Stimulated activated CD8-positive, alpha-beta memory T cell treated with anti-CD3 and anti-CD28 coated beads, Interleukin-7, amount 100 ng/mL, for 4 hours (primary cell): Measurements from ENCODE around the gene APP.
"Not testable (repeated sequence)": the region's sequence is repeated elsewhere in the genome, so short reads cannot be mapped to it uniquely, and the experiment has no call there.

Experiments used
- DNase-seq, 2 donors: peaks; one replicate each; pipeline ENCODE4 v3.0.0-alpha.2; 2020; ENCODE audit warnings: low read depth in 2 of 2

The APP gene

DNA sequence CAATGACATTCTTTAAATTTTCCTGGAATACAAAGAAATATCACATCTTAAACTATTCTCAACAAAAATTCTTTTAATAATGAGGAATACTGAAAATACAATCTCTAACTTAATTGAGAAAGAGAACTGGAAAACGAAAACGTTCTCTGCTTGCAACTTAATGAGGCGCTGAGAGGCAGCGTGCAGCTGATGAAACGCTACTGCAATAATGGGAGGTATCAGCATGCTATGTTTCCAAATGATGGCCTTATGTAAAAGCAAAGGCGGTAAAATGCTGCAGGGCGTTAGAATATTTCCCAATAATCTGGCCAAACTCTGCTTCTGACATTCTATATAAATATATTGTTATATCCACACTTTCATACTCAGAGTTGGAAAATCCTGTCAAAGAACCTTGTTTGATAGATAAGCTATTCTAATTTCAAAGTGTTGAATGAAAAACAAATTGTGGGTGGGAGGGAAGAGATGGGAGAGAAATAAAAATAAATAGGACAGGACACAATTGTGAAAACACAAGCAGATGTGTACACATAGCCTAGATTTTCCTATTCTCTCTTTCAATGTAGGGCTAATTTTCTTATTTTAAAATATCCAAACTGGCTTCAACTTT is 70.9 kb downstream of the APP start:
- DNase-seq = no peak

DNA sequence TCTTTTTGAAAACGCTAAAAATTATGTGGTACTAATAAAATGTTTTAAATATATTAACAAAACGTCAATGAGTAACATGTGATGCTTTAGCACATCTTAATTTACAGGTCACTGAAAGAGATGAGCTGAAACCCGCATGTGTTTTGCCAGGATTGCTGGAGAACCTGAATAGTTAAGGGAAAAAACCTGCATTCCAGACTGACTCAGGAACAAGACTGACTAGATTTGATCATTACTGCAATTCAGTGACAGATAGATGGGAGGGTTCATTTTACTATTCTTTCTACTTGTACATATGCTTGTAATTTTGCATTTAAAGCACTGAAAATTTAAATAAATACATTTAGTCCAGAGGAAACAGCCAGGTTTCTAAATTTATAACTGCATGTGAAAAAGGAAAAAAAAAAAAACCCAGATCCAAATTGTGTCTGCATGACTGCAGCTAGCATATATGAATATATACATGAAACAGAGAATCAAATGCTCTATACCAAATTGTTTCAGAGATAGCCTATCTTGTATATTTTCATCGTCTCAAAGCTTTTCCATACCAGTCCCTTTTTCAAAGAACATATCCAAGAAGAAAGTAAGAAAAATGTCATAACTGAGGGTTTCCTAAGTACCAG is 71.7 kb downstream of the APP start:
- no peak for DNase-seq

DNA sequence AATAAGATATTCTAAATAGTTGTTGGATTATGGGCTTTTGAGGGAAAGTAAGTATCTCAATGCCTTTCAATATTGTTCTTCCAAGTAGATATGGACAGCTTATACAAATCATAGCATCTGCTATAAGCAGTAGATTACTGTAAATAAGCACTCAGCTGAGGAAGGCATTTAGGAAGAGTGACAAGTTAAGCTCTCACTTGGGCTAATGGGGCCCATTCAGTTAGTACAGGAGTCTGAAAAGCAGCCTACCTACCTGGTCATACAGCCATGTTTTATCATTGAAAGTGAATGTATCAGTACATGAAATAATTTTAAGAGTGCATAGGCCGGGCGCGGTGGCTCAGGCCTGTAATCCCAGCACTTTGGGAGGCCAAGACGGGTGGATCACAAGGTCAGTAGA is 73.1 kb downstream of the APP start:
- no peak for DNase-seq

DNA sequence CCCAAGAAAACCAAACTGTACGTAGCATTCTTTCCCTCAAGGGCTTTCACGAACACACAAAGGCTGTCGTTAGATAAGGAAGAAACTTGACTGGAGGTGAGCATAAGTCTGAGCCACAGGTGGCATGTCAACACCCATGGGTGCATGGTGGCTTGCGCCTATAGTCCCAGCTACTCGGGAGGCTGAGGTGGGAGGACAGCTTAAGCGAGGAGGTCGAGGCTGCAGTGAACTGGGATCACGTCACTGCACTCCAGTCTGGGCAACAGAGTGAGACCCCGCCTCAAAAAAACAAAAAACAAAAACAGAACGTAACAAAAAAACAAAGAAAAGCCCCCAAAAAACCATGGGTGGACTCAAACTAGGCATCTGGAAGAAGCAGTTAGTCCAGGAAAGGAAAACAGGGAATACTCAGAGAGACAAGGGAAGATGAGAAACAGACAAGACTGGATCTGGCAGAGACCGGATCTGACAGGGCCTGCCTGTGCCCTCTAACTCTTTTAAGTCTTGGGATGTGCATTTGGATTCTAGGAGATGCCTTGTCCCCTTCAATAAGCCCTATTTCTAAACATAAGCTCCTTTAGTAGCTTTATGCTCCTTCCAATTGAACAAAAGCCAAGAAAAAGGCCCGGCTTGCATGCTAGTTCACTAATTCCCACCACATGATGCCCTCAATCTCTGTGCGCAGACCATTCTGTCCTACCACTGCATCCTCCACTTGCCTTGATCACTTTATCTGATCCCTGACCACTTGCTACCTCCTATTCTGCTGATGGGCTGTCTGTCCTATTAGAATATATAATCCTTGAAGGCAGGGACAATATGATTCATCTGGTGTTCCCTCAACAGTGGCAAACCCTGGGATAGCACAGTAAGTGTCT is 73.8 kb downstream of the APP start:
- DNase-seq = no peak

DNA sequence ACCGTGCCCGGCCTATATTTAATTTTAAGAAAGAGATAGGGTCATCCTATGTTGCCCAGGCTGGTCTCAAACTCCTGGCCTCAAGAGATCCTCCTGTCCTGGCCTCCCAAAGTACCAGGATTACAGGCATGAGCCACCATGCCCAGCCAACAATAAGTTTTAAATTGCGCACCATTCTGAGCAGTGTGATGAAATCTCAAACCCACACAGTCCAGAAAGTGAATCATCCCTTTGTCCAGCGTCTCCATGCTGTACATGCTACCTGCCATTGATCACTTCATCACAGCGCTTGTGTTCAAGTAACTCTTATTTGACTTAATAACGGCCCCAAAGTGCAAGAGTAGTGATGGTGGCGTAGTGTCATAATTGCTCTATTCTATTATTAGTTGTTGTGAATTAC is 75.4 kb downstream of the APP start:
- DNase-seq = no peak

DNA sequence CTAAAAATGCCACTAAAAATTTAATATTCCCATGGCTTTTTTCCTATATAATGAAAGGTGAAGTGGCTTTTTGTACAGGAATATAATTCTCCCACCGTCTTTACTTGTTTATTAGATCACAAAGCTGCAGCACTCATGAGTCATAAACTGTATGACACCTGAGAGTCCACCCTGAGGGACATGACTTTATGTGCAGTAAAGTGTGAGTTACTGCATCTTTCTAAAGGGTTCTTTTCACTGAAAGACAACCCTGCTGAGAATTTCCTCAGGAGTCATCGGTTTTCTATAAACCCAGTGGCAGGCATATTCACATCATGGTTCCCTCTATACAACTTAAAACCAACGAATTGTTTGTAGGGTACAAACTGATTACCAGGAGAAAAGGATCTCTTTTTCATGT is 77.4 kb downstream of the APP start:
- DNase-seq = no peak

DNA sequence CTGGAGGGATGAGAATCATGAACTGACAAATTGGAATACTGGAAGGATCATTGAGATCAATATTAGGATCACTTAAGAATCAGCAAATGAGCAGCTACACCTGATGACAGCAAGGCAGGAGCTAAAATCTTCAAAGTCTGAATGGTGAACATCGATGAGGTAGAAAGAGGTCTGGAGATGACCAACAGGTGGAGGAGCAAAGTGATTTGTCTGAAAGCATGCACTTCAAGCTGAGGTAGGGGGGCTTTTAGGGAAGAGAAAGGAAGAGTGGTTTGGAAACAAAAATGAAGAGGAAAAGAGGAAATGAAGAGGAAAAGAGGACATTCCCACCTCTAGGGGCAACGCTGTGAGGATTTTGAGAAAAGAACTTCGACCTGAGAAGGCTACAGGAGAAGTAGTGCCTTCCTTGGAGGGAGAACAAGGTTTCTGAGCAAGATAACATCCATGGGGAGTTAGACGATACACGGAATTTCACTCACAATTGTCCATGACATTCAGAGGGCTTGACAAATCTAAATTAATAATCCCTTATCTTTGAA is 79.0 kb downstream of the APP start:
- no peak for DNase-seq

DNA sequence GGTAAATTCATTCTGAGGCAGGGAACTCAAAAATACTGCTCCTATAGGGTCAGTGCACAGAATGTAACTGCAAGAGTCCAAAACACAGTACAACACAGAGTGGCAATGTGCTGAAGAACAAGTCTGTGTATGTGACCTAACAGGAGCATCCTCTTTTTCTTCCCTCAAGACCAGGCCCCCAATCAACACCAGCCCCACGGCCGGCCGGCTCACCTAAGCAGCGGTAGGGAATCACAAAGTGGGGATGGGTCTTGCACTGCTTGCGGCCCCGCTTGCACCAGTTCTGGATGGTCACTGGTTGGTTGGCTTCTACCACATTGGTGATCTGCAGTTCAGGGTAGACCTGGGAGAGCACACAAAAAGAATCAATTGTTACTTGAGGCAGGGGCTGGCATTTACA is 80.8 kb downstream of the APP start:
- DNase-seq = no peak

DNA sequence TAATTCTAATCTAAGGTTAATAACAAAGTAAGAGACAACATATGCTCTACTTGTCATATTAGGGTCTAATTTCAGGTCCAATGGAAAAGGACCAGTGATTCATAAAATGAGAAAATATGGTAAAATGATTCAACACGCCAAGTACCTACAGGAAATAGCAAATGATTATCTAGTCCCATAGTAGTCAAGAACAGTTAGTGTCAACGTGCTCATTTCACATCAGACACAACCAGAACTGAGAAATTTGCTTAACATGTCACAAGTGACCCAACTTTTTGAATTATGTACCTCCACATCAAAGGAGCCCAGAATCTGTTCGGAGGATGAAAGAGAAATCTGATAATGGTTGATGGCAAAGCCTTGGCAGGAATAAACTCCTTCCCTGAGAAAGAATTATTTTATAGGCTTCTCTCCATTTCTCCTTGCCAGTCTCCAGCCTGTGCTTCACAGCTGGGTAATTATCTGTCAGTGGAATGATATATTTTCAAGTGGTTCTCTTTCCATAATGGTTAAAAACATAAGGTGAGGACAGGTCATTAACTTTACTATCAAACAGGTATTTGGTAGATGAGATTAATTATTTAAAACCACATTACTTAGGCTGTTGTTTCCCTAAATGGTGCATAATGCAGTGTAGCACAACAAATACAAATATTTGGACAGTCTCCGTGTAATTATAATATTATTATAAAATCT is 83.2 kb downstream of the APP start:
- DNase-seq = no peak

DNA sequence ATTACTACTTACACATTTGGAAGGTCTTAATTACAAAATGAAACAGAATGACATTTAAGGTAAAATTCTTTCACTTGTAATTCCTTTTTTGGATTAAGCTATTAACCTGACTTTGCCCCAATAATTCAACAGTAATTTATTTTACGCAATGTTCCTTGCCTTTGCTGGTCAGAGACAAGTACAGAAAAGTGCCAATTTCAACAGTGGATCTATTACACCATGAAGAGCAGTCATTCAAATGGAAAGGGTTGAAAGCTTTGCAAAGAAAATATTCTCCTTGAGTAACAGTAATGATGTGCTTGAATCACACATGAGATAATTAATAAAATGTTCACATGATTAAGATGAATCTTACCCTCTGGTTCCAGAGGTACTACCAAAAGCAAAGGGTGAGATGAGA is 84.7 kb downstream of the APP start:
- DNase-seq = no peak

DNA sequence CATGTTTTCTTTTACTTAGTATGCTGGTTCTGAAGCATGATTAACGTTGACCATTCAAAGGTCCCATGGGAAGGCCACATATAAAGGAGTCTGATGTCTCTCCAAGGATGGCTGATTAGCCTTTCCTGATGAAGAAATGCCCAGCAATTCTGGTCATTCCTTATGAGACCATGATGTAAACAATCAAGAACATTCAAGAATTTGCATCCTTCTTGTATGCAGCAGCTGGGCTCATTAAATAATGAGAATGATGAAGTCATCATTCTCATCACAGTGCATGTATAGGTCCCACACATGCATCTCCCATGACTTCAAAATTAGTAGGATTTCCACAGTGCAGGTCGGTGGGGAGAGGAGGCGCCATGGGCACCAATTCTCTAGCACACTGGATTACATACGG is 85.4 kb downstream of the APP start:
- no peak for DNase-seq

DNA sequence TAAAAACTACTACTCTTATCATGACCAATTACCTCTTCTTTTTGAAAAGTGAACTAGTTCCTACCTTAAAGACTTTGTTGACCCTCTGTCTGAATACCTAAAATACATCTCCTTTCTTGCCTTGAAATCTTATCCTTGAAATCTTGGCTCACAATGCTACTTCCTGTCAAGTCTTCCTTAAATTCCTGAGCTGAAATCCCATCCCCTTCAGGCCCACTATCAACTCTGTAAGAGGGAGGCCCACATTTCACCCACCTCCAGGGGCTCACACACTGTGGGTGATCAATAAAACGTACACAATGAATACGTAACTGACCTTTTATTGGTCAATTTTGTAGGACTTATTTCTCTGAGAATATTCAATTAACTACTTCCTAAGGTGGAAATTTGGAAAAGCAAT is 88.0 kb downstream of the APP start:
- no peak for DNase-seq

DNA sequence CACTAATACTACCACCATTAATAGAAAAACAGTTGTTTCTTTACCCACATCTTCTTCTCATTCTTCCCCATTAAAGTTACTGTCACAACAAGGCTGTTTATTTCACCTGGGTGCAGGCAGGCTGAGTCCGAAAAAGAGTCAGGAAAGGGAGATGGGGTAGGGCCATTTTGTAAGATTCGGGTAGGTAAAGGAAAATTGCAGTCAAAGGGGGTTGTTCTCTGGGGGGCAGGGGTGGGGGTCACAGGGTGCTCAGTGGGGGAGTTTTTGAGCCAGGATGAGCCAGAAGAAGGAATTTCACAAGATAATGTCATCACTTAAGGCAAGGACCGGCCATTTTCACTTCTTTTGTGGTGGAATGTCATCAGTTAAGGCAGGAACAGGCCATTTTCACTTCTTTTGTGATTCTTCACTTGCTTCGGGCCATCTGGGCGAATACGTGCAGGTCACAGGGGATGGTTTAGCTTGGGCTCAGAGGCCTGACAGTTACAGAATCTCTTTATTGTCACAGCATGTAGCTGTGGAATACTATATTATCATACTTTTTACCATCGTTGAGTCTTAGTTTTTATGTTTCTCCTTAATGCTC is 89.3 kb downstream of the APP start:
- not testable (repeated sequence) for DNase-seq

DNA sequence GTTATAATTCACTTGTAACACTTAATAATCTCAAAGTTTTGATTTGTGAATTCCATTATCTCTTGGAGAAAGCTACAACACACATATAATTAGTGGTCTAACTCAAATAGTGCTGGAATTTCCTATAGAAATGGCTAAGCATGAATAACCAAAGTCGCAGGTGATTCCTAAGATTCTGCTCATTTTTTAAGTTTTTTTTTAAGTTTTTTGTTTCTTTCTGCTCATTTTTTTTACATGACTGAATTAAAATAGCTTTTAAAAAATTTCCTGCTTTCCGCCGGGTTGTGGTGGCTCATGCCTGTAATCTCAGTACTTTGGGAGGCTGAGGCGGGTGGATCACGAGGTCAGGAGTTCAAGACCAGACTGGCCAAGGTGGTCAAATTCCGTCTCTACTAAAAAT is 90.4 kb downstream of the APP start:
- DNase-seq = no peak

DNA sequence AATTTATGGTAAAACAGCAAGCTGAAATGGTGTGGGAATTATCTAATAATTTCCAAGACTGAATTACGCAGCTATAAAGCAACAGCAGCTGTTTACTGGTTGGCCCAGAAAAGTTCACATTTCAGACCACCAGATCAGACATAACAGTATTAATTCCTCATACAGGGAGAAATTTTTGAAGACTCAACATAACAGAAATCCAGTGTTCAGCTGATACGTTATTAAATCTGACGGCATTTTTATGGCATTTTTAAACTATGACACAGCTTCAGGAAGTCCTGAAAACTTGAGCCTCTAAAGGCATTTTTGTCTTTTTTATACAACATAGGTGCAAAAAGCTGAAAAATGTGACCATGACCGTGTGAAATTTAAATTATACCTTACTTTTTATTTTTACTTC is 91.2 kb downstream of the APP start:
- no peak for DNase-seq

DNA sequence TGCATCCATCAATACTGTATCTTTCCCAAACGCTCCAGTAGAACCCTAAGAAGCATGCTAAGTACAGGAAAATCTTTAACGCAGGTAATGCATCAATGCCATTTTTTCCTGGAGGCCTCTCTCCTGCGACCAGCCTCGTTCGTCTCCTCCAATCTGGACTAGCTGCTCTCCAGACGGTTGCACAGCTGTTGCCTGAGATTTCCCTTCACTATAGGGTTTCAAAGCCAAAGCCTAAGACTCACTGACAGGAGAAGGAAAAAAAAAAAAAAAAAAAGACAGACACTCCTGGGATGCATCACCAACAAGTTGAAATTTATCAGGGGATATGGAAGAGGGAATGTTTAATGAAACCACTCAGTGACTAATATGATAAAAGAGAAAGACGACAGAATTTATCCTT is 93.0 kb downstream of the APP start:
- DNase-seq = no peak

DNA sequence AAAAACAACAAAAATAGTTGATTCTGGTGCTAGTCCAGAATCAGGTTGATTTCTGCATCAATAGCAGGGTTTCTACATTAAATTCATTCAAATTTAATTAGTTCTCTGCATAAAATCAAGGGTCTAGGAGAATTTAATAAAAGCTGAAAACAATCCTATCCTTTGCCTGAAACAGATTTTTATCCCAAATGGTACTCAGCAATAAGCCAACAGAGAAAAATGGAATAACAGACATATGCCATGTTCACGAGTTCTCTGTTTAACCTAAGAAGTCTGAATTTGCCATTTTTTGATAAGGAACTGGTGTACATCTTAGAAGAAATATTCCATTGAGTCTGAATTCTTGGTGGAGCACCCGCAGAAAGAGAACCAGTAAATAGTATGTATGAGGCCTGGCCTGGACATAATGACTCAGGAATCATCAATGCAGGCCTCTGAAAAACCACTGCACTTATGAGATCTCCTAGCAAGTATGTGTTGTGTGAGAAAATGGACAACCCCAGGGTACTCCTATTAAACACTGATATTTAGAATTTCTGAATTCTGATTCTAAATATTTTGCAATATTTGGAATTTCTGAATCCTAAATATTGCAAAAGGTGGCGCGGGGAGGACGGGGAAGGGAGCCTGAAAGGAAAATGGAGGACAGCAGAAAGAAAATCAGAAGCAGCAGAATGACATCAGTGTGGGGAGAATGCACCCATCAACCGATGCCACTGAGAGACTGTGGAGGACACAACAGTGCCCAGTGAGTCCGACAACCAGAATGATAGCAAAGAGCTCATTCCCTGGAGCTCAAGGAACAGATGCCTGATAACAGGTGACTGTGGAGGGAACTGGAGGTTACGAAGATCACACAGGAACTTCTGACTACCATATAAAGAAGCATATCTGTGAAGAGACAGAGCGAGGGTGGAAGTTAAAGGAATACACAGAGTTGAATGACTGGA is 97.6 kb downstream of the APP start:
- DNase-seq = no peak

DNA sequence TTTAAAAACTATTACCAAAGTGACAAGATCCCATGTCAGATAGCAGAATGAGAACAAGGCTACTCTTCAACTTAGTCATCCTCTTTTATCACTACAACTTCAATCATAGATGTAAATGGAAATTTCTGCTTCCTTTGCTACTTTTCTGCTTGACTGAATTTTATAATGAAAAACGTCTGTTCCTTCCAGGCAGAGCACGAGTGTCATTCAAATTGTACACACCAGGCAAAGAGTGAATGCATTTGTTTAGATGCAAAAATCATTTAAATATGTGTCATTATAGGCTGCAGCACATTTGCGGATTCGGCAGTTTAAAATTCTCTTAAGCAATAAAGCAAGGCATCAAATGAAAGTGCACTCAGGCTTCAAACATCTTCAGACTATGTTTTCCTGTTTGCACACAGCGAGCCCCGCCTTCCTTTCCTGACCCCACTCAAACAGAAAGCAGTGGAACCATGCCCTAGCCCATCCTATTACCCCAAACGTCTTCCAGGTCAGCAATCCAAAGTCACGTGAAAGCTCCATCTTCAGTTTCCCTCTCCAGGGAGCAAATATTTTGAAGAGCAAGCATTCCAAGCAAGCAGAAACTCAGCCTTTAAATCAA is 99.6 kb downstream of the APP start:
- no peak for DNase-seq

DNA sequence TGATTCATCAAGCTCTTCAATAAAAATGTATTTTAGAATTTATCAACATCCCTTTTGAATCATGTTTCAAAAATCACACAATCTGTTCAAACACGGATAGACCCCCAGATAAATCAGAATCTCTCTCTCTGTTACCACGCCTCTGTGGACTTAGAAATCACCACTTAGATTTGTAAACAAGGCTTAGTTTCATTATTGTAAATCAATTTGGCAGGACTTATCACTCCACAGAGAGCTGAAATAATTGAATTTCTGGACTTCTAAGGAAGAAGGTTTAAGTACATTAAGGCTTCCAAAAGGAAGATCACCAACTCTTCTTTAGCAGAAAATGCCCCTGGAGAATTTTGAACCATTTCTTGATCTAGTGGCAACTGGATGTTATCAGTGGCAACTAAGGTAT is 100.4 kb downstream of the APP start:
- no peak for DNase-seq

DNA sequence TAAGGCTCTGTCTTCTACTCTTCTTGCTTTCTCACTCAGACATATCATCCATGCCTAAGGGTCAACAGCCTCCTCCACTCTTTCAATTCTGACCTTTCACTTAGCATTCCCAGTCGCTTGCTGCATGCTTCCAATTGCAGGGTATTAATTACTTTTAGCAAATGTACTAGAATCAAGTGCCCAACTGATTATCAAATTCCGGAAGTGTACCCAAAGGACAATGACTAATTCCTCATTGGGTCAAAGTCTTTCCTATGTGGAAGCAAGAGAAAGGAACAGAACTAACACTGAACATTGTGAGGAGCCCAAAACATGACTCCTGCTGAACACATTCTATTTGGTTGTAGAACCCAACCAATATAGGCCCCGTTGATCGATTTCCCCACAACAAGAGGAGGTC is 101.8 kb downstream of the APP start:
- DNase-seq = no peak
